ENCODE measurements around the gene SPECC1.

The SPECC1 gene

DNA sequence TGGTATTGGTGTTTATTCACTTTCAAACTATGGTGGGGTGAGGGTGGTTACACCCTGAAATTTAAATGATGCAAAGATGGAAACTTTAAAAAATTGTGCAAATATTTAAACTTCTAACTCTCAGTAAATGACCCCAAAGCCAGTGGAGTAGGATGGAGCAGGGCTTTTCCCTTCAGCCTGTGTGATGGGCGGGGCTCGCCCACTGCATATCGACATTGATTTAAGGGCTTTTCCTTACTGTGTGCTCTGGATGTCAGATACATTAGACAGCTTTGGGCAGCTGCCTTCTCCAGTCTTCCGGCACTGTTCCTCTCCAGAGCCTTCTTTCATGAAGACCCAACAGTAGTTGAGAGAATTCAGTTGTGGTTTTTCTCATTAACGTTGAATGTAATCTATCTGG, 99.9 kb downstream of the SPECC1 start:
- Histone ChIP-seq H3K9me3 (ENCODE audit: insufficient read depth, low read length) (peaks cover 7% of the 10 kb centered on the region; the same call in 1 of the 2 replicates), H3K36me3 (ENCODE audit: insufficient read depth, insufficient read length, low read length) (no peaks in the 10 kb centered on the region), H3K27me3 (ENCODE audit: insufficient read depth, insufficient read length) (no peaks in the 10 kb centered on the region), H3K4me3 (ENCODE audit: insufficient read length, low read depth) (no peak overlapping the region), H3K4me1 (ENCODE audit: insufficient read depth, insufficient read length) (no peaks in the 10 kb centered on the region), H3K9ac (ENCODE audit: insufficient read length, low read depth) (no peak overlapping the region)
- DNase-seq (ENCODE audit: low read depth, low spot score) = no peak
- TF ChIP-seq ZNF274 (IDR thresholded peaks at IDR 0.05; ENCODE audit: low read depth, low read length) = no peak
- TF ChIP-seq SUZ12 (IDR thresholded peaks at IDR 0.05; ENCODE audit: extremely low read depth, insufficient read depth, insufficient read length) = no peak
- no peak for TF ChIP-seq YY1 (IDR thresholded peaks at IDR 0.05; ENCODE audit: insufficient read depth, insufficient read length)

DNA sequence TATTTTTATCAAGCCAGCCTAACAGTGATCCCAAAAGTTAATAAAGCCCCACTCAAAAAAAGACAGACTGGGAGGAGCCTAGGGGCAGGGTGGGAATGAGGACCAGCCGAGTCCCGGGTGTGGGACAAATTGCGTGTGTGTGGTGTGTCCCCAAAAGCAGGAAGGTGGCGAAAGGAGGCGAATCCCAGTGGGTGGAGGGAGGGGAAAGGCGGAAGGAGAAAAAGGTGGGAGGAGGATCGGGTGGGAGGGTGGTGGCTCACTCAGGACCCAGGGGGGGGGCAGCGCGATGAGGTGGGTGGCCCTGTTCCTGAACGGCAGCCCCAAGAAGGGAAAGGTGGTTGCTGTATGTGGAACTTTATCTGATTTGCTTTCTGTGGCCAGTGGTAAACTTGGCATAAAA, 102.4 kb downstream of the SPECC1 start:
- Histone ChIP-seq H3K9ac (ENCODE audit: insufficient read length, low read depth) (no peak overlapping the region), H3K9me3 (ENCODE audit: insufficient read depth, low read length) (peaks cover 7% of the 10 kb centered on the region; the same call in 1 of the 2 replicates), H3K4me3 (ENCODE audit: insufficient read length, low read depth) (no peak overlapping the region), H3K36me3 (ENCODE audit: insufficient read depth, insufficient read length, low read length) (no peaks in the 10 kb centered on the region), H3K27me3 (ENCODE audit: insufficient read depth, insufficient read length) (no peaks in the 10 kb centered on the region), H3K4me1 (ENCODE audit: insufficient read depth, insufficient read length) (no peaks in the 10 kb centered on the region)
- TF ChIP-seq YY1 (IDR thresholded peaks at IDR 0.05; ENCODE audit: insufficient read depth, insufficient read length) = no peak
- no peak for TF ChIP-seq ZNF274 (IDR thresholded peaks at IDR 0.05; ENCODE audit: low read depth, low read length)
- no peak for TF ChIP-seq SUZ12 (IDR thresholded peaks at IDR 0.05; ENCODE audit: extremely low read depth, insufficient read depth, insufficient read length)
- no peak for DNase-seq (ENCODE audit: low read depth, low spot score)

DNA sequence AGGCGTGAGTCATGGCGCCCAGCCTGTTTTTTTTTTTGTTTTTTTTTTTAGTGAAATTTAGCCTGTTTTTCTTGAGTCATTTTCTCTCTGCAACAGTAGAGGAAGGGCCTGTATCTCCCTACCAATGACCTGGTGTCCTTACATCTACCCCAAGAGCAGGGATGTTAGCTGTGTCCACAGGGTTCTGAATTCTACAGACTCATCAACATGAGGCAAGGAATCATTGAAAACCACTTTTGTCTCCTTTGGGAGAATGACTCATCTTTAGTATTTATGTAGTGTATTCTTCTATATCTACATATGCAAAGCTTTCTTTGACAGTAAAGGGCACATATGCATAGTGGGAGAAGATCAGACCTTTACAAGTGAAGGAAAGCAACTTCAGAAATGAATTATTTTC, 105.3 kb downstream of the SPECC1 start:
- H3K9ac ChIP-seq (ENCODE audit: insufficient read length, low read depth) = no peak overlapping the region
- no peak for TF ChIP-seq YY1 (IDR thresholded peaks at IDR 0.05; ENCODE audit: insufficient read depth, insufficient read length)
- TF ChIP-seq ZNF274 (IDR thresholded peaks at IDR 0.05; ENCODE audit: low read depth, low read length) = no peak
- H3K4me3 ChIP-seq (ENCODE audit: insufficient read length, low read depth) = no peak overlapping the region
- H3K36me3 ChIP-seq (ENCODE audit: insufficient read depth, insufficient read length, low read length) = no peaks in the 10 kb centered on the region
- H3K9me3 ChIP-seq (ENCODE audit: insufficient read depth, low read length) = peaks cover 2% of the 10 kb centered on the region; the same call in 1 of the 2 replicates
- no peaks in the 10 kb centered on the region for H3K27me3 ChIP-seq (ENCODE audit: insufficient read depth, insufficient read length)
- no peak for DNase-seq (ENCODE audit: low read depth, low spot score)
- no peaks in the 10 kb centered on the region for H3K4me1 ChIP-seq (ENCODE audit: insufficient read depth, insufficient read length)

DNA sequence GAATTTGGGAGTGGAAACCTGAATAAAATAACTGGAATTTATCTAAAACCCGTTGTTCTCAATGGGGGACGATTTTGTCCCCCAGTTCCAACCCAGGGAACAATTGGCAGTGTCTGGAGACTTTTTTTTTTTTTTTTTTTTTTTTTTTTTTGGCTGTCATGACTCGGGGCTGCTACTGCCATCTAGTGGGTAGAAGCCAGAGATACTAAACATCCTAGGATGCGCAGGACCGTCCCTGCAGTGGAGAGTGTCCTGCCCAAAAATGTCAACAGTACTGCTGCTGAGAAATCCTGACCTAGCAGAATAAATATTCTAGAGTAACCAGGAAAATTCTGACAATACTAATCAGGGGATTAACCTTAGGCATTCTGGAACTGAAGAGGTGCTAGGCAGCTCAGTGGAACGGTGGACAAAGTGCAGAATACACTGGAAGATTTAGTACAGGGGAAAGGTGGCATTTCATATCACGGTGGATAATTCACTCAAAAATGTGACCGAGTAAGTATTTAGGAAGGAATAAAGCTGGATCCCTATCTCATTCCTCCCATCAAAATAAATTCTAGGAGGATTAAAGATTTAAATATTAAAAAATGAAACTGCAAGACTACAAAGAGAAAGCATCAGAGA, 107.6 kb downstream of the SPECC1 start:
- Histone ChIP-seq H3K9me3 (ENCODE audit: insufficient read depth, low read length) (no peaks in the 10 kb centered on the region), H3K9ac (ENCODE audit: insufficient read length, low read depth) (no peak overlapping the region), H3K4me1 (ENCODE audit: insufficient read depth, insufficient read length) (no peaks in the 10 kb centered on the region), H3K36me3 (ENCODE audit: insufficient read depth, insufficient read length, low read length) (no peaks in the 10 kb centered on the region), H3K27me3 (ENCODE audit: insufficient read depth, insufficient read length) (no peaks in the 10 kb centered on the region), H3K4me3 (ENCODE audit: insufficient read length, low read depth) (no peak overlapping the region)
- no peak for TF ChIP-seq SUZ12 (IDR thresholded peaks at IDR 0.05; ENCODE audit: extremely low read depth, insufficient read depth, insufficient read length)
- no peak for TF ChIP-seq YY1 (IDR thresholded peaks at IDR 0.05; ENCODE audit: insufficient read depth, insufficient read length)
- no peak for TF ChIP-seq ZNF274 (IDR thresholded peaks at IDR 0.05; ENCODE audit: low read depth, low read length)
- DNase-seq (ENCODE audit: low read depth, low spot score) = no peak

DNA sequence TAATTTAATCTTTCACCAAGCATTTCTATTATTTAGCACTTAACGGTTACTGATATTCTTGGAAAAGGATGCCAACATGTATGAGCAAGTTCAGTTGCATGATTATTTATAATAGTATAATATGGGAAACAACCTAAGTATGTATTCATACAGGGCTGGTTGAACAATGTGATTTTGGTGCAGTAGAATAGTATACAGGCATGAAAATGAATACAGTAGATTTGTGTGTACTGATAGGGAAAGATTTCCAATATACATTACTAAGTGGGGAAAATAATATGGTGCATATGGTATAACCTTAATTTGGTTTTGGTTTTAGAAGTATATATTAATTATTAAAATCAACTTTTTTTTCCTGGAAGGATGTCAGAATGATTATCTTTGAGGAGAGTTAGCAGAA, 109.1 kb downstream of the SPECC1 start:
- Histone ChIP-seq H3K27me3 (ENCODE audit: insufficient read depth, insufficient read length) (no peaks in the 10 kb centered on the region), H3K4me3 (ENCODE audit: insufficient read length, low read depth) (no peak overlapping the region), H3K9me3 (ENCODE audit: insufficient read depth, low read length) (no peaks in the 10 kb centered on the region), H3K4me1 (ENCODE audit: insufficient read depth, insufficient read length) (no peaks in the 10 kb centered on the region), H3K9ac (ENCODE audit: insufficient read length, low read depth) (no peak overlapping the region), H3K36me3 (ENCODE audit: insufficient read depth, insufficient read length, low read length) (no peaks in the 10 kb centered on the region)
- TF ChIP-seq ZNF274 (IDR thresholded peaks at IDR 0.05; ENCODE audit: low read depth, low read length) (no peak), YY1 (IDR thresholded peaks at IDR 0.05; ENCODE audit: insufficient read depth, insufficient read length) (no peak), SUZ12 (IDR thresholded peaks at IDR 0.05; ENCODE audit: extremely low read depth, insufficient read depth, insufficient read length) (no peak)
- DNase-seq (ENCODE audit: low read depth, low spot score) = no peak

DNA sequence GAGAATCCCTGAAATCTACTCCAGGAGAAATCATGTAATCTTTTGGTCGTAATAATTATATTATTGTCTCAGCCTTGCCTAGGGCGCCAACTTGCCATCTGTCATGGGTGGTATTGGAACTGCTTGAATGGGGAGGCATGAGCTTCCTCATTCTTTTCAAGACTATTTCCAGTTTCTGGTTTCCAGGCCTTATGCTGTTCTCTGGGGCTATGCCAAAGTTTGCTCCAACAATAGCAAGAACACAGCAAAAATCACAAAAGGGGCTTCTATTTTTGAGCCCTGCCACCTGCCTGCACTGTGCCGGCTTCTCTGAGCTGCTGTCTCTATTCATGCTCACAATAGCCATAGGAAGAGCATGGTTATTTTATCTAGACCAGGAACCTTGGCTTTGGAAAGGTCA, 111.7 kb downstream of the SPECC1 start:
- H3K4me3 ChIP-seq (ENCODE audit: insufficient read length, low read depth) = no peak overlapping the region
- no peaks in the 10 kb centered on the region for H3K27me3 ChIP-seq (ENCODE audit: insufficient read depth, insufficient read length)
- no peaks in the 10 kb centered on the region for H3K9me3 ChIP-seq (ENCODE audit: insufficient read depth, low read length)
- no peak for DNase-seq (ENCODE audit: low read depth, low spot score)
- no peak overlapping the region for H3K9ac ChIP-seq (ENCODE audit: insufficient read length, low read depth)
- H3K4me1 ChIP-seq (ENCODE audit: insufficient read depth, insufficient read length) = no peaks in the 10 kb centered on the region
- TF ChIP-seq YY1 (IDR thresholded peaks at IDR 0.05; ENCODE audit: insufficient read depth, insufficient read length) (no peak), SUZ12 (IDR thresholded peaks at IDR 0.05; ENCODE audit: extremely low read depth, insufficient read depth, insufficient read length) (no peak), ZNF274 (IDR thresholded peaks at IDR 0.05; ENCODE audit: low read depth, low read length) (no peak)
- no peaks in the 10 kb centered on the region for H3K36me3 ChIP-seq (ENCODE audit: insufficient read depth, insufficient read length, low read length)

DNA sequence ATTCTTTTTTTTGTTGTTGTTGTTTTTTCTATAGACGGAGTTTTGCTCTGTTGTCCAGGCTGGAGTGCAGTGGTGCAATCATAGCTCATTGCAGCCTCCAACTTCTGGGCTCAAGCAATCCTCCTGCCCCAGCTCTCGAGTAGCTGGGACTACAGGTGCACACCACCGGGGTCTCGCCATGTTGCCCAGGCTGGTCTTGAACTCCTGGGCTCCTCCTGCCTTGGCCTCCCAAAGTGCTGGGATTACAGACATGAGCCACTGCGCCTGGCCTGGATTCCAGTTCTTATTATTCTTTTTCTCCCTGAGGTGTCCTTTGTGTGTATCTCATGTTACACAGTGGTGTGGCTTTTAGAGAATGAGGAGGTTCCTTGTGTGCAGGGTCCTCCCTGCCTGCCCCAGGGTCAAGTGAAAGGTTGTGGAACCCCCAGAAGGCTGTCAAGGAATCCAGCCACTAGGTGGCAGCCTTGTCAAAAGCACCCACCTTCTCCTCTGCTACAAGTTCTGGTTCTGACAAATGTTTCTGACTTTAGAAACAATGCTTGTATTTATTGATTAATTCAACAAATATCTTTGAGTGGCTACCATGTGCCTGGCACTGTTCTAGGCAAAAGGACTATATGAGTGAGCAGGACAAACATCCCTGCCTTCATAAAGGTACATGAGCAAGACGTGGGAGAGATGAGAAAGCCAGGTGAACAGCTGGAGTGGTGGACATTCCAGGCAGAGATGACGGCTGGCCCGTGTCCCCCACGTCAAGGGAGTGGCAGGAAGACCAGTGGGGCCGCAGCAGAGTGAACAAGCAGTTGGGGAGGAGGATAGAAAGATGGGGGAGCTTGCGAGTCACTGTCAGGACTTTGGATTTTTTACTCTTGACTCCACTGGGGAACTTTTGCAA, 112.4 kb downstream of the SPECC1 start:
- TF ChIP-seq YY1 (IDR thresholded peaks at IDR 0.05; ENCODE audit: insufficient read depth, insufficient read length) = no peak
- TF ChIP-seq SUZ12 (IDR thresholded peaks at IDR 0.05; ENCODE audit: extremely low read depth, insufficient read depth, insufficient read length) = no peak
- TF ChIP-seq ZNF274 (IDR thresholded peaks at IDR 0.05; ENCODE audit: low read depth, low read length) = no peak
- peak; percentile 40 for DNase-seq (ENCODE audit: low read depth, low spot score)
- no peaks in the 10 kb centered on the region for H3K9me3 ChIP-seq (ENCODE audit: insufficient read depth, low read length)
- H3K4me3 ChIP-seq (ENCODE audit: insufficient read length, low read depth) = no peak overlapping the region
- no peak overlapping the region for H3K9ac ChIP-seq (ENCODE audit: insufficient read length, low read depth)
- H3K4me1 ChIP-seq (ENCODE audit: insufficient read depth, insufficient read length) = no peaks in the 10 kb centered on the region
- H3K27me3 ChIP-seq (ENCODE audit: insufficient read depth, insufficient read length) = no peaks in the 10 kb centered on the region
- no peaks in the 10 kb centered on the region for H3K36me3 ChIP-seq (ENCODE audit: insufficient read depth, insufficient read length, low read length)

Data from NT2/D1 (cell line).